Esophagus squamous epithelium (tissue), 5 donors: ENCODE measurements around the gene UBR4. TPM values are rescaled to one million over a fixed set of nuclear protein-coding genes. Genes with fewer than 3 reads are reported as not detected.
"Not testable (repeated sequence)": the region's sequence is repeated elsewhere in the genome, so short reads cannot be mapped to it uniquely, and the experiment has no call there.

Experiments
- DNase-seq: peaks from one replicate; lab custom pipeline; 2025; lab: John Stamatoyannopoulos, UW
- H3K27ac ChIP-seq, 4 donors: fragments of 200-600 bp; sonication (generic); one replicate each; pipeline ENCODE4 v1.5.1; 2016 to 2019; ENCODE audit warnings: mild to moderate bottlenecking in 1 of 4
- H3K27me3 ChIP-seq, 4 donors: fragments of 200-600 bp; sonication (generic); 1 replicate in 3 of 4; 2 replicates in 1 of 4; pipeline versions ENCODE4 v1.5.1 to v1.6.0; 2017 to 2021; ENCODE audit warnings: antibody characterized with exemption in 1 of 4
- H3K36me3 ChIP-seq, 3 donors: fragments of 200-600 bp; sonication (generic); one replicate each; pipeline ENCODE4 v1.5.1; 2016 to 2019
- H3K4me1 ChIP-seq, 3 donors: fragments of 200-600 bp; sonication (generic); one replicate each; pipeline ENCODE4 v1.5.1; 2017 to 2019
- H3K4me3 ChIP-seq, 4 donors: fragments of 200-600 bp; sonication (generic); 1 replicate in 3 of 4; 2 replicates in 1 of 4; pipeline ENCODE4 v1.5.1; 2016 to 2019; ENCODE audit warnings: mild to moderate bottlenecking in 2 of 4, moderate library complexity in 1 of 4
- H3K9me3 ChIP-seq, 3 donors: fragments of 200-600 bp; sonication (generic); one replicate each; pipeline ENCODE4 v1.5.1; 2016 to 2019
- CTCF ChIP-seq, 6 experiments: fragments of 450-650 bp in 4 of 6; fragments of 200-600 bp in 2 of 6; sonication (generic) in 2 of 6; IDR thresholded peaks; one replicate each; pipeline ENCODE4 v1.5.1; 2016 to 2019; ENCODE audit warnings: antibody characterized with exemption in 6 of 6, mild to moderate bottlenecking in 4 of 6, moderate library complexity in 4 of 6
- POLR2A ChIP-seq, 4 donors: fragments of 450-650 bp; IDR thresholded peaks; one replicate each; pipeline ENCODE4 v1.6.1; 2017; ENCODE audit warnings: antibody characterized with exemption in 4 of 4, mild to moderate bottlenecking in 4 of 4, moderate library complexity in 3 of 4
- WGBS, 2 donors: methylation state at CpG; one replicate each; pipeline ENCODE4 v1.1.5; 2018; 5-methylcytosine and 5-hydroxymethylcytosine counted together
- intact Hi-C: fragments of 100-400 bp; cut with DNase I; formaldehyde crosslinking; loops from one replicate; pipeline ENCODE4 v1.15.0; 2022
- total RNA-seq, 4 donors: library from RNA; depleted of rRNA; stranded (reverse); fragments of >200 nt; gene quantifications; one replicate each; pipeline ENCODE4 v1.1.0, GENCODE V29; 2016
- donor health status: DM: yes; HTN: yes; CAD: no.

Gene UBR4
- total RNA-seq, 4 donors from 2014 or later, result 52.4 to 121 (median 88.3) TPM

DNA sequence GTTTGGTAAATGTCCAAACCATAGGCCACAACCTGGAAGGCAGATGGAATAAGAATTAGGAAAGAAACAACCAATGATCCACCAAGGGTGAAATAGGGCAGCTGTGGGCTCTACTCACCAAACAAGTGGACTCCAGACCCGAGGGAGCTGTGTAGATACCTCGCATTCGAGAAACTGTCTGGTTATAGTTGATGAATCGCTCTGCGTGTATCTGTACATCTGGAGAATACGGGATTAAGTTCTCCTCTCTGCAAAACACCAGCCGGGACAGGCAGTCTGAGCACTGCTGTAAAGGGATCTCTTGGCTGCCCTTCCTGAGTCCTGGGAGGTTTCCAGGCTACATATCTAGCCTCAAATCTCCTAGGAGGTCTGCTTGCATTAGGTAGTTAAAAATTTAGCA is 9.4 kb upstream of the UBR4 start:
- Histone ChIP-seq H3K27me3 (no peaks in the 10 kb centered on the region), H3K27ac (no peak overlapping the region), H3K36me3 (peaks cover 6 to 100% (median 27%) of the 10 kb centered on the region in 3 donors), H3K9me3 (no peaks in the 10 kb centered on the region), H3K4me1 (no peaks in the 10 kb centered on the region), H3K4me3 (no peak overlapping the region)
- intact Hi-C loops, result no loop called here
- TF ChIP-seq POLR2A (IDR thresholded peaks at IDR 0.05) (no peak), CTCF (IDR thresholded peaks at IDR 0.05) (no peak)
- DNase-seq, result no peak
- WGBS, 2 donors, result 72 to 80% methylated on average over 7 of the region's 7 CpGs

DNA sequence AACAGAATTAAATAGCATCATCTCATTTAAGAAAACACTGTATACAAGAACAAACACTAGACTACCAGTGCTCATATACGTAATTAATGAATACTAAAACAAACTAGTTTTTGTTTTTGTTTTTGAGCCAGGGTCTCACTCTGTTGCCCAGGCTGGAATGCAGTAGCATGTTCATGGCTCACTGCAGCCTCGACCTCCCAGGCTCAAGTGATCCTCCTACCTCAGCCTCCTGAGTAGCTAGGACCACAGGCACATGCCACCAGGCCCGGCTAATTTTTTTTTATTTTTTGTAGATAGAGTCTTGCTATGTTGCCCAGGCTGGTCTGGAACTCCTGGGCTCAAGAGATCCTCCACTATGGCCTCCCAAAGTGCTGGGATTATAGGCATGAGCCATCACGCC is 6.5 kb upstream of the UBR4 start:
- DNase-seq, H3K4me3 ChIP-seq, H3K27ac ChIP-seq, H3K27me3 ChIP-seq, intact Hi-C loops, H3K9me3 ChIP-seq: not testable (repeated sequence)
- WGBS, 2 donors, result 94 to 95% methylated on average over 4 of the region's 4 CpGs
- Histone ChIP-seq H3K36me3 (peaks cover 0 to 94% (median 22%) of the 10 kb centered on the region in 3 donors), H3K4me1 (peaks cover 0 to 20% (median 4%) of the 10 kb centered on the region in 3 donors)

- TF ChIP-seq CTCF (IDR thresholded peaks at IDR 0.05), result no peak
- TF ChIP-seq POLR2A (IDR thresholded peaks at IDR 0.05), result no peak
- no peaks in the 10 kb centered on the region for H3K27me3 ChIP-seq
- intact Hi-C loops, result no loop called here
- H3K4me1 ChIP-seq, result peaks cover 7 to 40% (median 18%) of the 10 kb centered on the region in 3 donors
- 95 to 97% methylated on average over 1 of the region's 1 CpG for WGBS, 2 donors
- no peak overlapping the region for H3K27ac ChIP-seq
- no peaks in the 10 kb centered on the region for H3K9me3 ChIP-seq
- DNase-seq, result no peak
- H3K36me3 ChIP-seq, result peaks cover 0 to 64% (median 5%) of the 10 kb centered on the region in 3 donors
- no peak overlapping the region for H3K4me3 ChIP-seq
These were observed 3.5 kb upstream of the UBR4 start for GRCh38 chr1:19213580-19213979.

DNA sequence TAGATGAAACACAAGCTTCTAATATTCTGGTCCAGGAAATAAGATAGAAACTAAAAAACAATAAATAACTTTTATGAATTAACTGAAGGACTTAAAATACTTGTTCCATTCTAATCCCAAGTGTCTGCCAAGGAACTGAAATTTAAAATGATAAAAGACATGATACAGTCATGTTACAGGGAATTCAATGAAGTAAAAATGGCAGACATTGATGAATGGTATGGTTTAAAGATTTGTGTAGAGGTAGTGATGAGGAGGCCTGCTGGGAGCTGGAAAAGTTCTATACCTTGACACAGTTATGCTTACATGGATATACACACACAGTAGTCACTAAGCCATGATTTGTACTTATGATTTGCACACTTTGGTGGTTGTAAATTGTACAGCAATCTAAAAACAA is 2.1 kb upstream of the UBR4 start:
- TF ChIP-seq POLR2A (IDR thresholded peaks at IDR 0.05) (no peak), CTCF (IDR thresholded peaks at IDR 0.05) (no peak)
- no peak overlapping the region for H3K4me3 ChIP-seq
- intact Hi-C loops, result no loop called here
- no peak for DNase-seq
- H3K27ac ChIP-seq, result no peak overlapping the region
- no peaks in the 10 kb centered on the region for H3K27me3 ChIP-seq
- no peaks in the 10 kb centered on the region for H3K9me3 ChIP-seq
- H3K36me3 ChIP-seq, result peaks cover 0 to 50% (median 0%) of the 10 kb centered on the region in 3 donors
- peaks cover 7 to 54% (median 28%) of the 10 kb centered on the region in 3 donors for H3K4me1 ChIP-seq

DNA sequence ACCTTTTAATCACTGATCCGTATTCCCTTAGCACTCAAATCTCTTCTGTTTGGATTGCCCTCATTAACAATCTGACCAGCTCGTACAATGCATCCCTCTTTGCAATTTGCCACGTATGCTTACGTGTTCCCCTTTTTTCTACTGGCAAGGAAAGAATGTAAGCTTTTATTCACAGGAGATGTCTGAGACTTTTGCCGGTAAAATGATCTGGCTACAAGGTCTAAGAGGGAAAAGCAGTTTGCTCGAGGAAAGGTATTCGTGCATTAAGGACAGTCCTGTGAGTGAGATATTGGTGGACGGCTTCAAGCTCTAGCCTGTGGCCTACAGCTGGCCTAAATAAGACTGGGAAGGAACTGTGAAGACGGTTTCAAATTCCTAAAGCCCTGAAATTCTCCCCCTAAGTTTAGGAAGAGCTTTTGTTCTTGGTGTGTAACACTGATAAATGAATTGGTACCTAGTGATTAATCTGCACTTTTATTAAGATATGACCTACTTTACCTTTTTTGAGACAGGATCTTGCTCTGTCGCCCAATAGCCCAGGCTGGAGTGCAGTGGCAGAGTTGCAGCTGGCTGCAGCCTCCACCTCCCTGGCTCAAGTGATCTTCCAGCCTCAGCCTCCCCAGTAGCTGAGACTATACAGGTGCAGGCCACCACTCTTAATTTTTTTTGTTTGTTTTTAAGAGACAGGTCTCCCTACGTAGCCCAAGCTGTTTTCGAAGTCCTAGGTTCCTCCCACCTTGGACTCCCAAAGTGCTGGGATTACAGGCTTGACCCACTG is 895 bp upstream of the UBR4 start:
- Histone ChIP-seq H3K27ac (peak overlapping the region; percentile 97 to 98 (median 98)), H3K9me3 (no peaks in the 10 kb centered on the region), H3K27me3 (no peaks in the 10 kb centered on the region), H3K36me3 (peaks cover 0 to 38% (median 0%) of the 10 kb centered on the region in 3 donors), H3K4me3 (peak overlapping the region; percentile 92 to 98 (median 95)), H3K4me1 (peaks cover 7 to 66% (median 38%) of the 10 kb centered on the region in 3 donors)
- no peak for TF ChIP-seq CTCF (IDR thresholded peaks at IDR 0.05)
- no peak for TF ChIP-seq POLR2A (IDR thresholded peaks at IDR 0.05)
- intact Hi-C loops, result no loop called here
- DNase-seq, result no peak
- 13 to 21% methylated on average over 12 of the region's 12 CpGs for WGBS, 2 donors
